HG03280 (cell line): Measurements from ENCODE around the gene RASGEF1C.

Experiments
- ATAC-seq: cut with Tn5 transposase; IDR thresholded peaks from one replicate; pipeline ENCODE4 v1.9.1; 2021; ENCODE audit warnings: mild to moderate bottlenecking, moderate library complexity; ENCODE audit not compliant: unreplicated experiment

RASGEF1C gene

DNA sequence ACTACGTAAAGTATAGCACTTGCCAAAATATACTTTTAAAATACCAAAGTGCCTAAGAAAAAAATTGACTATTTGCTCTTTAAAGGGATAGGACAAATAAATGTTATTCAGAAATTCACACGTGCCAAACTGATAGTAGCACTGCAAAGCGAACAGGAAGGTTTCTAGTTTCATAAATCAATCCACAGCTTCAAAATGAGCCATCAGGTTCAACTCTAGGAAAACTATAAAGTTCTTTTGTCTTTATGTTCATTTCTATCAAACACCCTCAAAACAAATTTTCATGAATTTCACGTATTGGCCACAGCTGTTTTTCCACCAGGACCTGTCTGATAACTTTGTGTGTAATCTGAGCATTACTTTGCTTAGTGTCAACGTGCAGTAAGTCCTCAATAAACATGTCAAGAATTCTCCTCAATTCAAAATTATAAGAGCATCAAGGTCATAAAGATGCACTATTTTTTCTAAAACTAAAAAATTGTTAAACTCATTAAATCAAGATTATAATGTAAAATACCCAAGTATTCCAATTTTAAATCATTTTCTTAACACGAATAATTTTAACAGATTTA is 140.4 kb downstream of the RASGEF1C start:
- no peak for ATAC-seq

DNA sequence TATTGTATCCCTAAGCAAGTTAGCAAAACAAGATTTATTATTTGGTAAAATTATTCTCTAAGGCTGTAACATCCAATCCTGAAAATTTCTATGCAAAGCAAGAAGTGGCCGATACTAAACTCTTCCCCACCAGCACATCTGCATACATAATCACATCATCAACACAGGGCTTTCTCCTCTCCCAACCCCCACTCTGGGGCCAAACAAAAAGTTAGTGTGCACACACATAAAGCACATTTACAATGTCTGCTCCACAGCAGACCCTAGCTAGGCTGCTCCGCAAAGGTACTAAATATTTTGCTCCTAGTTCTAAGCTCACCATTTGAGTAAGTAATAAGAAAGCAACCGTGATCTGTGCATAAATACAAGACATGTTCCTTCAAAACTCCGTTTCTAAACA is 141.0 kb downstream of the RASGEF1C start:
- no peak for ATAC-seq

DNA sequence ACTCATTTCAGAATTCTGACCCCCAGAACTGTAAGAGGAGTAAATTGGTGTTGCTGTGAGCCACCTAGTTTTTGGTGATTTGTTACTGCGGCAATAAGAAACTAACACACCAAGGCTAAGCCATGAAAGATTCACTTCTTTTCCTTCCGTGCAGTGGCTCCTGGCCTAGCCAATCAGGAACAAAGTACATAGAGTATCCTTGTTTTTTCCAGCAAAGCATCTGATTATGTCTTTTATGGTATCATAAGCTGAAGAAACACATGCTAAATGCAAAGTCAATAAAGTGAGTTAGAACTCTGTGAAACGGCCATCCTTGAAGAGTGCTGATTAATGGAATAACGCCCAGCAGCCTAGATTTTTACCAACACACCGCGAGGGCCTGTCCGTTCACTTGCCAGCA is 148.8 kb downstream of the RASGEF1C start:
- ATAC-seq, result no peak

DNA sequence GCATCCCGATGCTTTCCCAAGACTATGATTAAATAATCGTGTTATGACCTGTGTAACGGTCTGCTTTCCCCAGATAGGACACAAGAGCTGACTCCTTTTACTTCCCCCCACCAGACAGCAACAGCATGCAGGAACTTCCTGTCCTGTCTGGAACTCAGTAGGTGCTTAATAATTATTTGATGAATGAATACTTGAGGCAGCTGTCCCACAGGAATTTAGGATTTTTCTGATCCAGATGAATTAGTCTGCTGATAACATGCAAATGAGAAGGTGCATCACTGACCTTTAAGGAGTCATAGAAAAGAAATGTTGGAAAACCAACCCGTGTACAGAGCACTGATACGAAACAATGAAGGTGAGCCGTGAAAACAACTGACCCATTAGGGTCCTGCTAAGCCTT is 149.7 kb downstream of the RASGEF1C start:
- no peak for ATAC-seq

DNA sequence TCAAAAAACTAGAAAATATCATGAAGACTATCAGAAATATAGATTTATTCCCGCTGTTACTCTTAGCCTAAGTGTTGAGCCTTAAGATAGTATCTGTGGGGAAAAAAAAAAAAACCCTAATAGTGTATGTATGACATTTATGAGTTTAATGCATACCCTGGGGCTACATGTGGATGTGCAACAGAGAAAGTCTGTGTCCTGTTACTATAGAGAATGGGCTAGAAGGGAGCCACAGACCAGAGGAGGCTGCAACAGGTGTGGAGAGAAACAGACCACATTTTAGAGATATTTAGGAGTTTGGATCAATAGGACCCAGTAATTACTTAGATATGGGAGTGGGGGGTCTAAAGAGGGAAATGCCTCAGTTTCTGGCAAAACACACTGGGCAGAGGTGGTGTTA is 152.9 kb downstream of the RASGEF1C start:
- ATAC-seq, result no peak

DNA sequence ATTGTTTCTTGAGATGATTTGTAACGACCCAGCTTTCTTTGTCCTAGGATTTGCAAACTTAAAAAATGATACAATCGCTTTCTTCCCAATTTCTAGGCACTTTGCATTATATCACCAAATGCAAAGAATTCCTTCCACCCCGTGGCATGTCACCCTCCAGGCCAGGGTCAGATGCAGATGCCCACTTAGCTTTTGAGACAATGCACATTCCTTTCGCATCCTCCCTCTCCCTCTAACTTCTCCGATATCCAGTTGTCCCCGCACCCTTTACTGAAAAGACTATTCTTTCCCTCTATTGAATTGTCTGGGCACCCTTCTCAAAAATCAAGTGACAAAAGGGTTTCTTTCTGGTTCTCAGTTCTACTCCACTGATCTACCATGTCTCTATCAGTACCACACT is 154.8 kb downstream of the RASGEF1C start:
- ATAC-seq, result no peak

- ATAC-seq, result no peak
Observed at GRCh38 chr5:180053061-180053602, 155.9 kb downstream of the RASGEF1C start.

DNA sequence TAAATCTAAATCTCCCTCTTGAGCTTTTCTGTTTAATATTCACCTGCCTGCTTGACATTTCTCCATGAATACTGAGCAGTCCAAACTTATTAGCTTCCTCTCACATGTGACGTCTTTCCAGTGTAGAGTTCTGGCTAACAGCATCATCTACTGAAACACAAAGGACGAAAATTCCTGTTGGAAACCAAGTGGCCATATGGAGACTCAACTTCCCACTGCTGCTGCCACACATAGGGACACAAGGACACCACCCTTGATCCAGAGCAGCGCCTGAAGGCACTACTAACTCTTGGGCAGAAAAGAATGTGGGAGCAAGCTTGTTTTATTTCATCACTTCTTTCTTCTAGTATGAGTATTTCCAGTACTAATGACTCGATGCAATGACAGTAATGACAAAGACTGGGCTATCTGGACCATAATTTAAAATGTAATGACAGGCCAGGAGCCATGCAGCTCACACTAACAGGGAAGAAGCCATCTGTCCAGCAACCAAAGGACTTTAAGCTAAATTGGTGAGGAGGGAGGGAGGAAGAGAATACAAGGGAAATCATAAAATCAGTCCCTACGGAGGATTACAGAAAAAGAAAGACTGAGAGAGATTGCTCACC is 156.7 kb downstream of the RASGEF1C start:
- ATAC-seq, result no peak
